IMR-90 (cell line): ENCODE data around the gene ERICH2. TPM values are rescaled to one million over a fixed set of nuclear protein-coding genes. Genes with fewer than 3 reads are reported as not detected.

Source experiments
- ATAC-seq: fragments of 200-7000 bp; cut with Tn5 transposase; 2 replicates; pipeline ENCODE4 v1.9.1; 2020; ENCODE audit warnings: low read depth, mild to moderate bottlenecking, moderate library complexity
- BruUV-seq: library from RNA; stranded (reverse); fragments of 400-500 nt; replicated peaks from 2 replicates; lab custom pipeline; 2021; lab: Mats Ljungman, UMichigan
- CTCF ChIA-PET: fragments of 300-600 bp; formaldehyde crosslinking; extraction: SDS; loops from one replicate; lab custom pipeline; 2021; ENCODE audit warnings: antibody characterized with exemption; lab: Yijun Ruan, JAX
- POLR2A ChIA-PET: fragments of 300-600 bp; sonication (Branson Sonifier 250); formaldehyde crosslinking; loops from one replicate; lab custom pipeline; 2022; ENCODE audit warnings: antibody characterized with exemption; ENCODE audit not compliant: unreplicated experiment; lab: Charles Lee
- DNase-seq: peaks from one replicate; pipeline ENCODE4 v3.0.0; 2013
- H2AFZ ChIP-seq: replicated peaks from 2 replicates; pipeline ENCODE3; 2013; ENCODE audit warnings: low read length, mild to moderate bottlenecking; ENCODE audit not compliant: poor library complexity
- H2AK5ac ChIP-seq: 2 replicates; pipeline ENCODE4 v1.6.1; 2013; ENCODE audit warnings: low read depth, low read length, inconsistent platforms
- H2AK9ac ChIP-seq: replicated peaks from 2 replicates; pipeline ENCODE3; 2013; ENCODE audit warnings: mild to moderate bottlenecking, low read depth, low read length, moderate library complexity; ENCODE audit not compliant: poor library complexity
- H2BK120ac ChIP-seq: 2 replicates; pipeline ENCODE4 v1.6.1; 2013; ENCODE audit warnings: low read depth, low read length, inconsistent platforms
- H2BK15ac ChIP-seq: 3 replicates; pipeline ENCODE4 v1.6.1; 2013; ENCODE audit warnings: low read depth, low read length, inconsistent platforms
- H2BK20ac ChIP-seq: 2 replicates; pipeline ENCODE4 v1.6.1; 2013; ENCODE audit warnings: low read depth, mild to moderate bottlenecking, inconsistent platforms, low read length, moderate library complexity
- H2BK5ac ChIP-seq: 2 replicates; pipeline ENCODE4 v1.6.1; 2013; ENCODE audit warnings: mild to moderate bottlenecking, low read depth, low read length, inconsistent platforms; ENCODE audit not compliant: poor library complexity, severe bottlenecking
- H3K14ac ChIP-seq: replicated peaks from 2 replicates; pipeline ENCODE4 v1.6.1; 2013; ENCODE audit warnings: low read depth, low read length, inconsistent platforms
- H3K18ac ChIP-seq: 2 replicates; pipeline ENCODE4 v1.6.1; 2013; ENCODE audit warnings: low read depth, low read length, control low read depth
- H3K23ac ChIP-seq: 2 replicates; pipeline ENCODE4 v1.6.1; 2013; ENCODE audit warnings: low read depth, low read length, inconsistent platforms
- H3K27ac ChIP-seq: 2 replicates; pipeline ENCODE4 v1.5.1; 2013; ENCODE audit warnings: mild to moderate bottlenecking, control low read depth, low read length; ENCODE audit not compliant: insufficient read depth
- H3K27me3 ChIP-seq: 2 replicates; pipeline ENCODE4 v1.6.1; 2013; ENCODE audit warnings: low read length; ENCODE audit not compliant: control insufficient read depth, insufficient read depth
- H3K36me3 ChIP-seq: 2 replicates; pipeline ENCODE4 v1.6.1; 2013; ENCODE audit warnings: low read length, mixed read lengths; ENCODE audit not compliant: control insufficient read depth, insufficient read depth
- H3K4ac ChIP-seq: 2 replicates; pipeline ENCODE4 v1.6.1; 2013; ENCODE audit warnings: low read depth, low read length, inconsistent platforms
- H3K4me1 ChIP-seq: 2 replicates; pipeline ENCODE4 v1.6.1; 2013; ENCODE audit warnings: low read length, mixed read lengths; ENCODE audit not compliant: control insufficient read depth, insufficient read depth
- H3K4me2 ChIP-seq: 2 replicates; pipeline ENCODE4 v1.6.1; 2013; ENCODE audit warnings: low read depth, mild to moderate bottlenecking, control low read depth, low read length, moderate library complexity
- H3K4me3 ChIP-seq: 2 replicates; pipeline ENCODE4 v1.5.1; 2013; ENCODE audit warnings: low read depth, mild to moderate bottlenecking, control low read depth, low read length, moderate library complexity; ENCODE audit not compliant: insufficient read depth
- H3K56ac ChIP-seq: 2 replicates; pipeline ENCODE4 v1.6.1; 2013; ENCODE audit warnings: low read length, inconsistent platforms; ENCODE audit not compliant: insufficient read depth; ENCODE audit errors: extremely low read depth
- H3K79me1 ChIP-seq, 2 experiments: 2 replicates each; pipeline ENCODE4 v1.6.1; 2013; ENCODE audit warnings: low read length in 2 of 2, inconsistent platforms in 1 of 2, low read depth in 1 of 2
- H3K9ac ChIP-seq: 2 replicates; pipeline ENCODE4 v1.6.1; 2013; ENCODE audit warnings: low read depth, low read length, control low read depth
- H3K9me1 ChIP-seq: 2 replicates; pipeline ENCODE4 v1.6.1; 2013; ENCODE audit warnings: low read length, inconsistent platforms; ENCODE audit not compliant: insufficient read depth
- H3K9me3 ChIP-seq: 2 replicates; pipeline ENCODE4 v1.6.1; 2013; ENCODE audit warnings: low read length; ENCODE audit not compliant: control insufficient read depth, insufficient read depth
- H4K20me1 ChIP-seq: 2 replicates; pipeline ENCODE4 v1.6.1; 2013; ENCODE audit warnings: low read length, inconsistent platforms; ENCODE audit not compliant: insufficient read depth
- H4K5ac ChIP-seq: 2 replicates; pipeline ENCODE4 v1.6.1; 2013; ENCODE audit warnings: mild to moderate bottlenecking, low read depth, low read length, control low read depth
- H4K8ac ChIP-seq, 2 experiments: 2 replicates each; pipeline ENCODE4 v1.6.1; 2013; ENCODE audit warnings: low read depth in 2 of 2, low read length in 2 of 2, control low read depth in 1 of 2, inconsistent platforms in 1 of 2
- H4K91ac ChIP-seq: 2 replicates; pipeline ENCODE4 v1.6.1; 2013; ENCODE audit warnings: low read depth, low read length, inconsistent platforms; ENCODE audit not compliant: insufficient read depth
- CHD1 ChIP-seq: IDR thresholded peaks from 2 replicates; pipeline ENCODE4 v1.6.1; 2012; ENCODE audit warnings: low read depth, low read length, improper control_type of control experiment
- RCOR1 ChIP-seq: IDR thresholded peaks from 2 replicates; pipeline ENCODE4 v1.6.1; 2012; ENCODE audit warnings: mild to moderate bottlenecking, low read length, improper control_type of control experiment; ENCODE audit not compliant: insufficient replicate concordance
- WGBS, 2 experiments: methylation state at CpG; one replicate each; pipeline versions ENCODE4 v1.1.5 to v1.1.7; 2013; ENCODE audit warnings: missing lambda C conversion rate in 2 of 2; ENCODE audit not compliant: insufficient read length in 1 of 2; ENCODE audit errors: extremely low coverage in 2 of 2; 5-methylcytosine and 5-hydroxymethylcytosine counted together
- dilution Hi-C: fragments of 300-500 bp; cut with HindIII; formaldehyde crosslinking; loops from one replicate; pipeline ENCODE4 v1.14.3; 2018; ENCODE audit warnings: low sequenced_read_pairs; ENCODE audit not compliant: unreplicated experiment
- in situ Hi-C: fragments of 300-500 bp; cut with MboI; formaldehyde crosslinking; loops from 3 replicates; pipeline ENCODE4 v1.14.3; 2019; ENCODE audit warnings: low sequenced_read_pairs, inconsistent platforms, mixed read lengths
- intact Hi-C: fragments of 100-400 bp; cut with micrococcal nuclease; formaldehyde crosslinking; loops from 2 replicates; pipeline ENCODE4 v1.10.0; 2022
- polyA plus RNA-seq, 3 experiments: library from polyadenylated mRNA; depleted of rRNA; stranded (reverse); fragments of >200 nt; gene quantifications; 2 replicates each; pipeline ENCODE4 v1.2.3, GENCODE V29; 2012; ENCODE audit warnings: low replicate concordance in 1 of 3
- total RNA-seq: library from RNA; depleted of rRNA; stranded (reverse); fragments of >200 nt; gene quantifications from 2 replicates; pipeline ENCODE4 v1.2.3, GENCODE V29; 2012

The ERICH2 gene
- total and polyA plus RNA-seq, 2 of the 4 experiments (the other 2 are of a cell fraction), result not detected

- 60% methylated on average over 1 of the region's 2 CpGs; no CpG with 5 or more reads in 1 of the 2 experiments for WGBS, 2 experiments
- no peak for ATAC-seq
- no TSS peak for BruUV-seq
- Histone ChIP-seq H3K23ac (no peak overlapping the region), H3K36me3 (no peaks in the 10 kb centered on the region), H3K9me1 (no peaks in the 10 kb centered on the region), H2AK9ac (no peak overlapping the region), H2AK5ac (no peak overlapping the region), H3K4me3 (no peak overlapping the region), H2BK20ac (no peak overlapping the region), H3K9ac (no peak overlapping the region), H3K56ac (no peak overlapping the region), H2BK15ac (no peak overlapping the region), H3K18ac (no peak overlapping the region), H4K5ac (no peak overlapping the region), H3K4ac (no peak overlapping the region), H2BK5ac (no peak overlapping the region), H3K9me3 (no peaks in the 10 kb centered on the region), H3K27me3 (peaks cover 23% of the 10 kb centered on the region), H3K4me2 (no peak overlapping the region), H4K20me1 (no peaks in the 10 kb centered on the region), H4K8ac (no peak overlapping the region), H2AFZ (no peak overlapping the region), H3K14ac (no peak overlapping the region), H3K79me1 (no peaks in the 10 kb centered on the region), H4K91ac (no peak overlapping the region), H3K27ac (no peak overlapping the region), H2BK120ac (no peak overlapping the region), H3K4me1 (no peaks in the 10 kb centered on the region)
- intact Hi-C loops (no loop called here), in situ Hi-C loops (no loop called here), dilution Hi-C loops (no loop called here)
- DNase-seq, result no peak
- ChIA-PET CTCF (no interaction called here), POLR2A (no interaction called here)
- TF ChIP-seq RCOR1, result no peak
- TF ChIP-seq CHD1, result no peak
Observed at GRCh38 chr2:170829036-170829435, 58.9 kb downstream of the ERICH2 start.
